Activated naive CD4-positive, alpha-beta T cell treated with anti-CD3 and anti-CD28 coated beads, Interleukin-2, amount 50 U/mL, for 72 hours (primary cell): ENCODE data around the gene RNLS. TPM values are rescaled to one million over a fixed set of nuclear protein-coding genes. Genes with fewer than 3 reads are reported as not detected.

Experiments
- ATAC-seq, 2 donors: fragments of 150-1000 bp; cut with Tn5 transposase; 2 replicates each; pipeline ENCODE4 v1.10.0; 2021; ENCODE audit warnings: mild to moderate bottlenecking in 2 of 2, moderate library complexity in 2 of 2
- DNase-seq, 2 donors: peaks; one replicate each; pipeline ENCODE4 v3.0.0; 2021 to 2022; ENCODE audit warnings: low spot score in 2 of 2
- H3K27ac Mint-ChIP-seq, 2 donors: one replicate each; pipeline ENCODE4 v1.8.0; 2022; ENCODE audit warnings: mild to moderate bottlenecking in 2 of 2, mixed read lengths in 2 of 2
- H3K36me3 Mint-ChIP-seq, 2 donors: one replicate each; pipeline ENCODE4 v1.8.0; 2022; ENCODE audit warnings: mixed read lengths in 2 of 2
- H3K9me3 Mint-ChIP-seq, 2 donors: one replicate each; pipeline ENCODE4 v1.8.0; 2022; ENCODE audit warnings: mixed read lengths in 2 of 2
- total RNA-seq, 2 donors: library from RNA; stranded (reverse); gene quantifications; one replicate each; pipeline ENCODE4 v1.2.3, GENCODE V29; 2022

The RNLS gene
- total RNA-seq, 2 donors from 2014 or later: 3.3 to 3.8 TPM

- DNase-seq: no peak
- no peaks in the 10 kb centered on the region for H3K9me3 Mint-ChIP-seq
- H3K27ac Mint-ChIP-seq: no peak overlapping the region
- ATAC-seq: no peak
- H3K36me3 Mint-ChIP-seq: no peaks in the 10 kb centered on the region
These were observed 320.4 kb downstream of the RNLS start for GRCh38 chr10:88262591-88263234.

GRCh38 chr10:88261152-88261551 lies 322.0 kb downstream of the RNLS start:
- Mint-ChIP-seq H3K9me3 (no peaks in the 10 kb centered on the region), H3K36me3 (no peaks in the 10 kb centered on the region), H3K27ac (no peak overlapping the region)
- ATAC-seq (no peak), DNase-seq (no peak)

- H3K36me3 Mint-ChIP-seq: no peaks in the 10 kb centered on the region
- H3K27ac Mint-ChIP-seq: no peak overlapping the region
- no peak for DNase-seq
- no peaks in the 10 kb centered on the region for H3K9me3 Mint-ChIP-seq
- no peak for ATAC-seq
These were observed 322.6 kb downstream of the RNLS start for GRCh38 chr10:88260329-88261051.

- no peaks in the 10 kb centered on the region for H3K9me3 Mint-ChIP-seq
- ATAC-seq (no peak), DNase-seq (no peak)
- no peak overlapping the region for H3K27ac Mint-ChIP-seq
- no peaks in the 10 kb centered on the region for H3K36me3 Mint-ChIP-seq
These were observed 323.7 kb downstream of the RNLS start for GRCh38 chr10:88259381-88259780.

GRCh38 chr10:88256886-88257285 lies 326.2 kb downstream of the RNLS start:
- Mint-ChIP-seq H3K27ac (no peak overlapping the region), H3K9me3 (no peaks in the 10 kb centered on the region), H3K36me3 (no peaks in the 10 kb centered on the region)
- no peak for ATAC-seq
- no peak for DNase-seq

GRCh38 chr10:88256013-88256680 lies 327.0 kb downstream of the RNLS start:
- DNase-seq: no peak
- H3K36me3 Mint-ChIP-seq: no peaks in the 10 kb centered on the region
- ATAC-seq: no peak

GRCh38 chr10:88254091-88254490 lies 329.0 kb downstream of the RNLS start:
- no peak overlapping the region for H3K27ac Mint-ChIP-seq
- ATAC-seq (peak; percentile 59 to 91), DNase-seq (peak in 1 of 2 donors; percentile 4)
- no peaks in the 10 kb centered on the region for H3K9me3 Mint-ChIP-seq
- H3K36me3 Mint-ChIP-seq: no peaks in the 10 kb centered on the region

More at GRCh38 chr10:88256013-88256680, 327.0 kb downstream of the RNLS start:
- Mint-ChIP-seq H3K9me3 (no peaks in the 10 kb centered on the region), H3K27ac (no peak overlapping the region)

- DNase-seq (no peak), ATAC-seq (no peak)
- Mint-ChIP-seq H3K27ac (no peak overlapping the region), H3K36me3 (no peaks in the 10 kb centered on the region), H3K9me3 (no peaks in the 10 kb centered on the region)
These were observed 329.5 kb downstream of the RNLS start for GRCh38 chr10:88253622-88254021.

GRCh38 chr10:88253128-88253527 lies 330.0 kb downstream of the RNLS start:
- DNase-seq (no peak), ATAC-seq (no peak)
- Mint-ChIP-seq H3K27ac (no peak overlapping the region), H3K9me3 (no peaks in the 10 kb centered on the region), H3K36me3 (no peaks in the 10 kb centered on the region)

GRCh38 chr10:88249450-88249849 lies 333.7 kb downstream of the RNLS start:
- no peak overlapping the region for H3K27ac Mint-ChIP-seq

GRCh38 chr10:88246675-88247074 lies 336.4 kb downstream of the RNLS start:
- DNase-seq (no peak), ATAC-seq (no peak)
- H3K36me3 Mint-ChIP-seq: no peaks in the 10 kb centered on the region
- no peak overlapping the region for H3K27ac Mint-ChIP-seq
- H3K9me3 Mint-ChIP-seq: peaks cover 0 to 3% of the 10 kb centered on the region in 2 donors

More at GRCh38 chr10:88249450-88249849, 333.7 kb downstream of the RNLS start:
- no peaks in the 10 kb centered on the region for H3K36me3 Mint-ChIP-seq
- H3K9me3 Mint-ChIP-seq: no peaks in the 10 kb centered on the region
- no peak for ATAC-seq
- DNase-seq: no peak

- Mint-ChIP-seq H3K36me3 (no peaks in the 10 kb centered on the region), H3K9me3 (peaks cover 0 to 3% of the 10 kb centered on the region in 2 donors), H3K27ac (no peak overlapping the region)
- DNase-seq (no peak), ATAC-seq (no peak)
These were observed 337.1 kb downstream of the RNLS start for GRCh38 chr10:88245974-88246511.

GRCh38 chr10:88244781-88245625 lies 338.1 kb downstream of the RNLS start:
- Mint-ChIP-seq H3K36me3 (no peaks in the 10 kb centered on the region), H3K27ac (no peak overlapping the region), H3K9me3 (peaks cover 0 to 3% of the 10 kb centered on the region in 2 donors)
- DNase-seq (no peak), ATAC-seq (no peak)

GRCh38 chr10:88243836-88244730 lies 339.0 kb downstream of the RNLS start:
- no peak for ATAC-seq
- Mint-ChIP-seq H3K36me3 (no peaks in the 10 kb centered on the region), H3K27ac (no peak overlapping the region), H3K9me3 (peaks cover 0 to 3% of the 10 kb centered on the region in 2 donors)
- DNase-seq: no peak

GRCh38 chr10:88243202-88243744 lies 339.8 kb downstream of the RNLS start:
- no peak for DNase-seq
- Mint-ChIP-seq H3K9me3 (peaks cover 0 to 3% of the 10 kb centered on the region in 2 donors), H3K27ac (no peak overlapping the region), H3K36me3 (no peaks in the 10 kb centered on the region)
- no peak for ATAC-seq
